Sciatic nerve (tissue), 2 donors: Measurements from ENCODE around the gene DCDC1. TPM values are rescaled to one million over a fixed set of nuclear protein-coding genes. Genes with fewer than 3 reads are reported as not detected.

Experiments used
- ATAC-seq: fragments of 200-7000 bp; cut with Tn5 transposase; one replicate; pipeline ENCODE4 v1.9.1; 2020; ENCODE audit warnings: mild to moderate bottlenecking, moderate library complexity
- DNase-seq: peaks from one replicate; pipeline ENCODE4 v3.0.0-alpha.2; 2020; ENCODE audit warnings: low spot score
- intact Hi-C: fragments of 100-400 bp; cut with DNase I; formaldehyde crosslinking; loops from one replicate; pipeline ENCODE4 v1.14.2; 2022
- total RNA-seq: library from RNA; stranded (reverse); fragmentation: NEBNext Ultra II Directional; extraction: Animal tissue kit (Norgen Biotek cat#: 25700); gene quantifications from one replicate; pipeline ENCODE4 v1.2.1, GENCODE V29; 2021
- donor health status: DM: no; HTN: no; CAD: no.
- donor health status: DM: no; HTN: no; CAD: no.

Gene DCDC1
- total RNA-seq, 1 donor from 2014 or later = 1.2 TPM

GRCh38 chr11:31045335-31045734 is 324.2 kb downstream of the DCDC1 start:
- intact Hi-C loops = no loop called here
- no peak for DNase-seq
- ATAC-seq = no peak

DNA sequence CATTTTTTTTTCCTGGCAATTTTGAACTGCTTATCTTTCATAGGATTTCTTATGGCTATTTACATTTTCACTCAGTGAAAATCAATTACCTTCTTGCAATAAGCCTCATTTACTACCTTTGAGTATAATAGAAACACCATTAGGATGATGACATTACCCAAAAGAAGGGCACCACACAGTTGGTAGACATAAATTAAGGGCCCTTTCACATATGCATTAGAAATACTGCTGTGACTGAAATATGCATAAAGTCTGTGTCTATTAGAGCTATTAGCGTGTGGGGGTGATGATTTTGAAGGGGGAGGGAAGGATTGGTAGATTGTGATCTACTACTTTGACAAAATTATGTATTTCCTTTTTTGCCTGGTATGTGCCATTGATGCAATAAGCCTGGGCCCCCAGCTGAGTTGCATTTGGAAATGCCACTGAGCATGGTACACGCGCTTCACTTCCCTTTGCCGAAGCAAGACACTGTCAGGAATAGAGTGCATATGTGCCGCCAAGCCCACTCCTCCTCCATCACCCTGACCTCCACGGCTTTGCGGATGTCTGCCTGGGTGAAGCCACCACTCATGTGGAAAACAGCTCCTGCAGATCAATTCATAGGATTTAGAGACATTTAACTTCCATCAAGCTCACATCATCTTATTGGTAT is 339.3 kb downstream of the DCDC1 start:
- intact Hi-C loops = no loop called here
- ATAC-seq = no peak
- no peak for DNase-seq

DNA sequence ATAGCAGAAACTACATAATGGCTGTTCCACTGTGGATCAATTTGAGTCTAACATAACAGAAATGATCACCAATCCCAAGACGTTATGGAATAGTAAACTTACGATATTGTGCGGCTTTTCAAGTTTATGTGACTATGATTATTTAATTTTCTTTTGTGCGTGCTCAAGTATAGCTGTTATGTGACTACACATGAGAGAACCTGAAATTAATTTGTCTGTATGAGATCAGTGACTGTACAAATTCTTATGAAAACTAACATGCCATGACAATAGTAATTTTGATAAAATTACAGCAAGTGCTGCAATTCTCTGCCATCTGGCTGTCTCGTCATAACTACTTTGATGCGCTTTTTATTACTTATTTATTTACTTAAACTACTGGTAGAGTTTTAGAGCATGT is 343.2 kb downstream of the DCDC1 start:
- ATAC-seq = no peak
- intact Hi-C loops = no loop called here
- DNase-seq = no peak

- intact Hi-C loops = no loop called here
- ATAC-seq (no peak), DNase-seq (no peak)
Observed at GRCh38 chr11:31022080-31022479, 347.5 kb downstream of the DCDC1 start.

- intact Hi-C loops = no loop called here
- no peak for DNase-seq
- no peak for ATAC-seq
Observed at GRCh38 chr11:31019786-31020185, 349.8 kb downstream of the DCDC1 start.

GRCh38 chr11:31005202-31005601 is 364.3 kb downstream of the DCDC1 start:
- intact Hi-C loops = no loop called here
- DNase-seq = no peak
- no peak for ATAC-seq

DNA sequence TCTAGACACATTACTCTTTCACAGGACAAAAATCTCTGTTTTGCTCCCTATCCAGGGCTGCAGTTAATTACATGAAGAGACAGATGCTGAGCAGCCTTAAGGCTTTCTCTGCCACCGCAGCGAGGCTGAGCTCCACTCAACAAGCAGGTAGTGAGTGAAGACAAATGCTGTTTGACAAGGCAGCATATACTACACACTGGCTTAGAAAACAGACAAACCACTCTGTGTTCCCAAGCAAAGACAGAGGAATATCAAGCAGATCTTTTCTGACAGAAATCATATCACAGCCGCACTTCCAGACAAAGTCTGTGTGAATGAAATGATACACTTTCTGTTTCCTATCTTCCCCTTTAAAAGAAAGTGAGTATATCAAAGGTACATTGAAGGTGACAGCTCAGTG is 368.1 kb downstream of the DCDC1 start:
- no peak for ATAC-seq
- intact Hi-C loops = no loop called here
- DNase-seq = no peak

- intact Hi-C loops = no loop called here
- ATAC-seq (no peak), DNase-seq (no peak)
Observed at GRCh38 chr11:31000381-31000780, 369.2 kb downstream of the DCDC1 start.

- no peak for DNase-seq
- intact Hi-C loops = no loop called here
Observed at GRCh38 chr11:30992513-30992849, 377.1 kb downstream of the DCDC1 start.

DNA sequence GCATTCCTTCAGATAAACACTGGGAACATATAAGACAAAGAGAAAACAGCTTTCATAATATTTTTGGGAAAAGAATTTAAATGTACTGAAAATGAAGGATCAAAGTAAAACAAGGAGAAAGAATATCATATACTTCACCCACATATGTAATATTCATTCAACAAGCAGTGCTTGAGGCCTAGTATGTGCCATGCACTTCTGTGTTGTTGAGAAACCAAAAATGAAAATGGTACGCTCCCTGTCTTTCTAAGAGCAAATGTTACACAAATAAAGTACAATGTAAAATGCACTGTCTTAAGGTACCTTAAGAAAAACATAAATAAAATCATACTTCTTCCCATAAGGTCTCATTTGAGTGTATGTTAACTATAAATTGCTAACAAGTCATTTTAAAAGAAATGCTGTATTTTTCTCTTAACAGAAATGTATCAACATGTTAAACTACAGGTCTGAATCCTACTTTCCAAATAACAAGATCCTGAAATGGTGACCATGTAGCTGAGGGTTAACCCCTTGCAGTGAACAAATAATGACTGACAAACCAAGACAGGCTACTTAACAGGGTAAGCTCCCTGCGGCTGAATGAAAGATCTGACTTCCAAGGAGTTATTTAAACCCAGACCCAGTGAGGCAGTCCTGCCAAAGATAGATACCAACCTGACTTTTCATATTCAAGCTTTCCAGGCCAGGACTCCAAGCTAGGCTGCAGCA is 377.6 kb downstream of the DCDC1 start:
- intact Hi-C loops = no loop called here
- no peak for ATAC-seq
- DNase-seq = no peak

More at GRCh38 chr11:30992513-30992849, 377.1 kb downstream of the DCDC1 start:
- no peak for ATAC-seq

GRCh38 chr11:30991376-30991775 is 378.2 kb downstream of the DCDC1 start:
- intact Hi-C loops = no loop called here
- no peak for ATAC-seq
- no peak for DNase-seq

DNA sequence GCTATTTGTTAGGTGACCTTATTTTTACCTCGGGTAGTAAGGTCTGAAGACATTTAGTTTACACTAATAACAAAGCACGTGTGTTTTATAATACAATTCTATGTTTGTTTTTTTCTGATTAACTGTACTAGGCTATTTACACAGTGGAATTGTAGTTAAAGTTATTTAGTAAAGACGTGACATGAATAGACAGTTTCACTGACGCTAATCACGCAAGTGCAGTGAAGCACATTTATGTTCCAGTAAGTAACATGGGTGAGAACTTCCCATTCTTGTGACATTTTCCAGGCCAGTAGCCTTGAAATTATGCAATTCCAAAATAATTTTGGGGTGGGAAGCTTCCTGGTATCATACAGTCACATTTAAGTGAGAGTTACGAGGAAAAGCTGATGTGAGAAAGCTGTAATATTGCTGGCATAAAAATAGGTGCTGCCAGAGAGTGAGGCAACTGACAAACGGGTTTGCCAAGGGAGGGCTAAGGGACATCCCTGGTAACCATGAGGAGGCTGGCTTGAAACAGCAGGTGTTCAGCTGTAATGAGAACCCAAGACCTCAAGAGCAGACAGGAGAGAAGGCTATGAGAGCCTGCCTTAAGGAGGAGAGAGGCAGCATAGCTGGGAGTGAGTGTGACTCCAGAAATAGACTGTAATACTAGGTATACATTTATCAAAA is 378.8 kb downstream of the DCDC1 start:
- DNase-seq (no peak), ATAC-seq (no peak)
- intact Hi-C loops = no loop called here

GRCh38 chr11:30987819-30988218 is 381.7 kb downstream of the DCDC1 start:
- ATAC-seq (no peak), DNase-seq (no peak)
- intact Hi-C loops = no loop called here

GRCh38 chr11:30985536-30985935 is 384.0 kb downstream of the DCDC1 start:
- no peak for DNase-seq
- no peak for ATAC-seq
- intact Hi-C loops = no loop called here

- intact Hi-C loops = no loop called here
- ATAC-seq = no peak
- no peak for DNase-seq
Observed at GRCh38 chr11:30984827-30985226, 384.7 kb downstream of the DCDC1 start.

DNA sequence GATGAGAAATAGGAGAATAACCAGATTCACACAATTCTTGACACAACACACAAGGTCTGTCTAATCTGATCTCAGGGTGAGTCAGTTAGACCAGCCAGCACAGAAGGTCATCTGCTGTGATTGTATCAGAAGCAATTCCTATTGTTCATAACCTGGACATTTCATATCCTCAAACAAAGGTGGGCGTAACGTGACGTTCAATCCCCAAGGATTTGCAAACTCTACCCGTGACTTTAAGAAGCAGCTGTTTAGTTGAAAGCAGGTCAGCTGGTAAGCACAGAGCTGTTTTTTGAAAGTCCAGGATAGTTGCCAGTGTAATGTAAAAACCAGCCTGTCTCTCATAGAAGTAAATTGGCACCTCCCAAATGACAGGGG is 385.1 kb downstream of the DCDC1 start:
- DNase-seq (no peak), ATAC-seq (no peak)
- intact Hi-C loops = no loop called here

GRCh38 chr11:30983776-30984441 is 385.6 kb downstream of the DCDC1 start:
- ATAC-seq (no peak), DNase-seq (no peak)
- intact Hi-C loops = no loop called here

DNA sequence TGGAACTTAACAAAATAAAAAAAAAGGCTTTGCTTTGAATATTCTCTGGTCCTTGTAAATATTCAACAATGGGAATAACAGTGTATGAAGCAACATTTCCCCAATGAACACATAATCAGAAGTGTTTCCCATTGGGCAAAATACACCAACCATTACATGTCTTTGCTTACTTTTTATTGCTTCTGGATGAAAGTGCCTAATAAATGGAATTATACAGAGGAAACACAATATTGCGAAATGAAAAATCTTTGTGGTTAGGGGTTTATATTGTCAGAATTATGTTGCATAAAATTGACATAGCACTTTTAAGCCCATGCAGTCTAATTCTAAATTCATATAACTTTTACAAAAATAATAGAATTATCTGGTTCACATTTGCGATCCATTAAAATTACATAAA is 386.4 kb downstream of the DCDC1 start:
- ATAC-seq = no peak
- no peak for DNase-seq
- intact Hi-C loops = no loop called here

DNA sequence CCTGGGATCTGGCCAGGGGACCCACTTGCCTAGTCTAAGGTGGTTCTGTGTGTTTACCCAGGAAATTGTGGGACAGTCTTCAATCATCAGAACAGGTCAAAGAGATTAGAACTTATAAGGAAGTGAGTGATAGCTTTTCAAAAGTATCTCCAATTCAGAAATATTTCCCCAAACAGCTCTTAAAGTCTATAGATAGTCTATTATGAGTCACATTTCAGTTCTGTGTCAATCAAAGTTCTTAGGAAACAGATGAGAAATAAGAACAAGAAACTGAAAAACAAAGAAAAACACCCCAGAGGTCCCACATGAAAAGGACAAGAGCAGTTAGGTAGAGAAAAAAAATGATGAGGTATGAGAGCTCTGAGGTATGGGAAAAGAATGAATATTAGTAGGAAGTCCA is 402.0 kb downstream of the DCDC1 start:
- no peak for ATAC-seq
- intact Hi-C loops = no loop called here
- DNase-seq = no peak

DNA sequence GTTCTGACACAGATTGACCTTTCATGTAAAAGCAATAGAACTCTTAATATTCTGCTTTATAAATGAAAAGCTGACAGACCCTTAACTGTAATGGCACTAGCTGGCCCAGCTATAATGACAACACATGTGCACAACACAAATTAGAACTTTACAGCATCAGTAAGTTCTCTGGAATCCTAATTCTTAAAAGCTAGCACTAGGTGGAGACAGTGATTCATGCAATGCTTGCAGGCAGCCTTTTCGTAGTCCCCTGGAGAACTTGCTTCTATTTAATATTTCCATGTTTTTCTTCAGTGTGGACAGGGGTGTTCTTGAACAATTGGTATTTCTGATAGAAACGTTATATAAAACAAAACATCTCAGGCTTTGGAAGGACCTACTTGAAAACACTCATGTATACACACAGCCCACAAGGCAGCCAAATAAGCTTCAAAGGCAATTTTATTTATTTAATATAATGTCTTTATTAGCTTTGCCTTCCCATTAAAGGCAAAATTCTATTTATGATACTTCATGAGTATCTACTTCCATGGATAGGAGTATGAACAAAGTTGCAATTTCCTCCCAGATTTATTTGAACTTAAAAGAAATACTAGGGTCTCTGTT is 409.0 kb downstream of the DCDC1 start:
- DNase-seq (no peak), ATAC-seq (no peak)
- intact Hi-C loops = no loop called here
